Stomach (tissue), 9 donors: Measurements from ENCODE around the gene NLGN1. TPM values are rescaled to one million over a fixed set of nuclear protein-coding genes. Genes with fewer than 3 reads are reported as not detected.
"Not testable (repeated sequence)": the region's sequence is repeated elsewhere in the genome, so short reads cannot be mapped to it uniquely, and the experiment has no call there.

ENCODE experiments used
- DNase-seq, 2 donors: peaks; one replicate each; pipeline versions ENCODE4 v3.0.0 to v3.0.0-alpha.2; 2013 to 2019
- H3K27ac ChIP-seq, 5 donors: fragments of 200-600 bp in 4 of 5; sonication (generic) in 4 of 5; one replicate each; pipeline ENCODE4 v1.5.1; 2013 to 2019; ENCODE audit warnings: mild to moderate bottlenecking in 1 of 5, moderate library complexity in 1 of 5
- H3K27me3 ChIP-seq, 3 donors: fragments of 200-600 bp; sonication (generic); one replicate each; pipeline ENCODE4 v1.5.1; 2017 to 2019; ENCODE audit warnings: mixed run types in 1 of 3
- H3K36me3 ChIP-seq, 4 donors: fragments of 200-600 bp; sonication (generic); 1 replicate in 3 of 4; 2 replicates in 1 of 4; pipeline ENCODE4 v1.5.1; 2016 to 2019
- H3K4me1 ChIP-seq, 4 donors: fragments of 200-600 bp; sonication (generic); one replicate each; pipeline ENCODE4 v1.5.1; 2016 to 2019
- H3K4me3 ChIP-seq, 4 donors: fragments of 200-600 bp; sonication (generic) in 3 of 4; one replicate each; pipeline ENCODE4 v1.5.1; 2016 to 2019; ENCODE audit warnings: mild to moderate bottlenecking in 1 of 4
- H3K9me3 ChIP-seq, 4 donors: fragments of 200-600 bp; sonication (generic); one replicate each; pipeline ENCODE4 v1.5.1; 2016 to 2019
- CTCF ChIP-seq, 7 experiments: fragments of 450-650 bp in 4 of 7; fragments of 200-600 bp in 3 of 7; sonication (generic) in 3 of 7; IDR thresholded peaks; one replicate each; pipeline ENCODE4 v1.5.1; 2016 to 2019; ENCODE audit warnings: antibody characterized with exemption in 7 of 7, control low read depth in 2 of 7, mild to moderate bottlenecking in 1 of 7
- EP300 ChIP-seq: sonication (generic); formaldehyde crosslinking; IDR thresholded peaks from one replicate; pipeline ENCODE4 v1.6.1; 2017; ENCODE audit warnings: antibody characterized with exemption
- POLR2A ChIP-seq, 4 donors: fragments of 450-650 bp; IDR thresholded peaks; one replicate each; pipeline ENCODE4 v1.6.1; 2016; ENCODE audit warnings: antibody characterized with exemption in 4 of 4, control low read depth in 2 of 4, mild to moderate bottlenecking in 1 of 4, moderate library complexity in 1 of 4
- POLR2AphosphoS5 ChIP-seq, 3 donors: sonication (generic); formaldehyde crosslinking; IDR thresholded peaks; one replicate each; pipeline ENCODE4 v1.6.1; 2016; ENCODE audit warnings: antibody characterized with exemption in 3 of 3
- WGBS, 5 donors: extraction: QIAGEN DNeasy Blood & Tissue Kit in 3 of 5; methylation state at CpG; one replicate each; pipeline versions ENCODE4 v1.1.5 to v1.1.7; 2013 to 2018; 5-methylcytosine and 5-hydroxymethylcytosine counted together
- intact Hi-C: fragments of 100-400 bp; cut with DNase I; formaldehyde crosslinking; loops from one replicate; pipeline ENCODE4 v1.15.1; 2023; ENCODE audit warnings: low total_unique reads
- polyA plus RNA-seq, 3 donors: library from polyadenylated mRNA; stranded (reverse); fragments of 200-250 nt; gene quantifications; one replicate each; pipeline ENCODE4 v1.2.3, GENCODE V29; 2013
- total RNA-seq, 5 donors: library from RNA; depleted of rRNA; stranded (reverse); fragments of >200 nt; gene quantifications; one replicate each; pipeline versions ENCODE4 v1.1.0 to v1.2.3, GENCODE V29; 2014 to 2016
- donor health status: healthy with polysubstance abuse.
- donor health status: Bipolar disorder and iron deficiency.
- donor health status: healthy.

NLGN1 gene
- total and polyA plus RNA-seq, 8 donors: 0.15 to 45.2 (median 4.8) TPM; not detected in 1

DNA sequence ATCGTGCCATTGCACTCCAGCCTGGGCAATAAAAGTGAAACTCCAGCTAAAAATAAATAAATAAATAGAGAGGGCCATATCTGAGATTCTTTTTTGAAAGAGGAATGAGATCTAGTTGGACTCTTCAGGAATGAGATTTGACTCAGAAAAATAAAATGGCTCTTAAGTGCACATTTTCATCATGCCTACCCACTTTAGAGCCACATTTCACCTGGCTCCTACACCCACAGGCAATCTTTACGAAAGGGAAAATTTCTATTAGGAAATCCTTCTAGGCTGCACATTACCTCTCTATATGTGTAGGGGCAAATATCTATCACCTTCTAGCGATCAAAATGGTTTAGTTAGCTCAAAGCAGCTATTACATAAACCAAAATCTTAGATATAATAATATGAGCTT lies 16.9 kb upstream of the NLGN1 start:
- Histone ChIP-seq H3K27me3 (peaks cover 0 to 7% (median 7%) of the 10 kb centered on the region in 3 donors), H3K27ac (no peak overlapping the region), H3K9me3 (no peaks in the 10 kb centered on the region), H3K4me3 (no peak overlapping the region), H3K36me3 (no peaks in the 10 kb centered on the region), H3K4me1 (no peaks in the 10 kb centered on the region)
- DNase-seq: no peak
- 91 to 95% (median 92%) methylated on average over 3 of the region's 3 CpGs for WGBS, 5 donors
- TF ChIP-seq POLR2AphosphoS5 (IDR thresholded peaks at IDR 0.05) (no peak), POLR2A (IDR thresholded peaks at IDR 0.05) (no peak), CTCF (IDR thresholded peaks at IDR 0.05) (no peak), EP300 (no peak)
- intact Hi-C loops: no loop called here

DNA sequence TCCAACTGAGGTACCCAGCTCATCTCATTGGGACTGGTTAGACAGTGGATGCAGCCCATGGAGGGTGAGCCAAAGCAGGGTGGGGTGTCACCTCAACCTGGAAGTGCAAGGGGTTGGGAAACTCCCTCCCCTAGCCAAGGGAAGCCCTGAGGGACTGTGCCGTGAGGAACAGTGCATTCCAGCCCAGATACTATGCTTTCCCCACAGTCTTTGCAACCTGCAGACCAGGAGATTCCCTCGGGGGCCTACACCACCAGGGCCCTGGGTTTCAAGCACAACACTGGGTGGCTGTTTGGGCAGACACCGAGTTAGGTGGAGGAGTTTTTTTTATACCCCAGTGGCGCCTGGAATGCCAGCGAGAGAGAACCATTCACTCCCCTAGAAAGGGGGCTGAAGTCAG lies 15.6 kb upstream of the NLGN1 start:
- H3K9me3 ChIP-seq, DNase-seq, H3K4me1 ChIP-seq, H3K4me3 ChIP-seq, H3K36me3 ChIP-seq, intact Hi-C loops, H3K27me3 ChIP-seq, H3K27ac ChIP-seq: not testable (repeated sequence)
- WGBS, 5 donors: 85 to 100% (median 90%) methylated on average over 4 to 5 of the region's 5 CpGs

GRCh38 chr3:173395073-173395411 lies 2.5 kb upstream of the NLGN1 start:
- no peak for TF ChIP-seq POLR2A (IDR thresholded peaks at IDR 0.05)
- H3K36me3 ChIP-seq: no peaks in the 10 kb centered on the region
- DNase-seq: peak in 1 of 2 donors; percentile 39
- no peaks in the 10 kb centered on the region for H3K9me3 ChIP-seq
- peak overlapping the region; percentile 65 to 96 (median 72) for H3K4me3 ChIP-seq
- H3K27me3 ChIP-seq: peaks cover 0 to 33% (median 16%) of the 10 kb centered on the region in 3 donors
- peaks cover 0 to 42% (median 31%) of the 10 kb centered on the region in 4 donors for H3K4me1 ChIP-seq
- H3K27ac ChIP-seq: peak overlapping the region; percentile 79 to 91 (median 84)
- intact Hi-C loops: no loop called here
- WGBS, 5 donors: 1 to 6% (median 1%) methylated on average over 10 of the region's 10 CpGs

DNA sequence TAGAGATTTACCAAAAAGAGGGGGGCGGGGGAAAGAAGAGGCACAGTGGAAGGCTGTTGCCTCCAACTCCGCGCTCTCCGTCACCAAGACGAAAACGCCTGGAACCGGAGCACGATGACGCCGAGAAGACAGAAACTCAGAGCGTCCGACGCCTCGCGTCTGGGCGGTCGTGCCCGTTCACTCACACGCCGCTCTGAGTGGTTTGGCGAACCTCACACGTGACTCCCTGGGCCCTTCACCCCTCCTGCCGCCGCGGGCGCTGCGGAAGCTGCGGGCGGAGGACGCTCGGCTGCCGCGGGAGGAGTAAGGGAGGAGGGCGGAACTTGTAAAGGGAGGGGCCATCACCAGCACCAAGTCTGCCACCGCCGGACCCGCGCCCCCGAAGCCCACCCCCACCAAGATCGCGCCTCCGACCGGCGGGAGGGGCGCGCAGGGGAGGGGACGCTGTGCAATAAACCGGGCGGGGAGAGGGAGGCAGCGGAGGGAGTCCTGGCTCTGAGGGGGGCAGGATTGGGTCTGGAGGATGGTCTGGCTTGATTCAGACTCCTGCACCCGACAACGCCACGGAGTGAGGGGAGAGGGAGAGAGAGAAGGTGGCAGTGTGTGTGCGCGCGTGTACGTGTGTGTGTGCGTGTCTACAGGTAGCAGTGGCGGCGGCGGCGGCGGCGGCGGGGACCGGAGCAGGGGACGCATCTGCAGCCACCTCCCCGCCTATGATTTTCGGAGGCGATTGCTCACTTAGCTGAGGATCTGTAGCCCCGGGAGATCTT lies 1.9 kb upstream of the NLGN1 start:
- no peaks in the 10 kb centered on the region for H3K9me3 ChIP-seq
- peak overlapping the region; percentile 65 to 96 (median 72) for H3K4me3 ChIP-seq
- intact Hi-C loops: no loop called here
- TF ChIP-seq CTCF (IDR thresholded peaks at IDR 0.05) (no peak), POLR2A (IDR thresholded peaks at IDR 0.05) (peak in 1 of 4 donors; percentile 15), POLR2AphosphoS5 (IDR thresholded peaks at IDR 0.05) (peak; percentile 82 to 91 (median 83))
- H3K36me3 ChIP-seq: no peaks in the 10 kb centered on the region
- H3K27ac ChIP-seq: peak overlapping the region; percentile 79 to 91 (median 84)
- peaks cover 0 to 42% (median 31%) of the 10 kb centered on the region in 4 donors for H3K4me1 ChIP-seq
- WGBS, 5 donors: 0 to 1% (median 1%) methylated on average over 56 to 71 of the region's 71 CpGs
- H3K27me3 ChIP-seq: peaks cover 0 to 33% (median 16%) of the 10 kb centered on the region in 3 donors
- peak; percentile 78 to 96 for DNase-seq

DNA sequence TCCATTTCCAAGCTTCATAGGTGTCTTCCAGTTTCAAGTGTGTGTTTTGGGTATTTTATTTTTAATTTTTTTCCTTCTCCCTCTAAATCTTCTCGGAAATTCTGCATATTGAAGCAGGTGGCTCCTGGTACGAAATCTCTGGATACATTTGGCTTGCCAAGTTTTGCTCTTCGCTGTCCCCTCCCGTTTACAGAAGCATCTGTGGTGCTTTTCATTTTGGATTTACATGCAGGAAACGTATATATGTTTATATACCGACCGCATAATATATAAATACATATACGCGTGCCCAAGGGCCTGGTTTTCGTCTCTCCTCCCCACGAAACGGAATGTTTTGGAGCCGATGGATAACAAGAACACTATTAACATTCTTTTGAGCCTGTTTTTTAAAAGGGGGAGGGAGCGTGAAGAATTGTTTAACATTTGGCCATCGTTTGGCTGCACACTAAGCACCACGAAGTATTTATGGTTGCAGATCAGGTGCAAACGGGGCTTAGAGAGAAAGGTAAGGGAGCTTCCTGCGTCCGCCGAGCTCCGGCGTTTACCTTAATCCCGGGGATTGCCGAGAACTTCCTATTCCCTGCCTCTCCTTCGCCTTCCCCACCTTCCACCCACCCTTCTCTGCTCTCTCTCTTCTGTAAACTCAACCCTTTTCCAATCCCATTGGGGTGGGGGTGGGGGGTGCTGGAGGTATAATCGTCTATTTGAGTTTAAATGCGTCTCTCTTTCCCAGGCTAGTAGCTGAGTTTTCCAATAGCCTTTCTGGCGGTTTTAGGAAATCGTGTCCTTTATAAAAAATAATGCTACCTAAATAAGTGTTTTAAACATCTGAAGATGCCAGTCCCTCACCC lies 1.1 kb upstream of the NLGN1 start:
- peak overlapping the region; percentile 55 to 91 (median 84) for H3K27ac ChIP-seq
- H3K27me3 ChIP-seq: peaks cover 0 to 33% (median 16%) of the 10 kb centered on the region in 3 donors

More for the DNA sequence above, 1.1 kb upstream of the NLGN1 start:
- peak in 1 of 2 donors; percentile 57 for DNase-seq
- Histone ChIP-seq H3K4me3 (peak overlapping the region; percentile 65 to 96 (median 72)), H3K36me3 (no peaks in the 10 kb centered on the region), H3K9me3 (no peaks in the 10 kb centered on the region), H3K4me1 (peaks cover 0 to 42% (median 31%) of the 10 kb centered on the region in 4 donors)
- WGBS, 5 donors: 1 to 2% (median 1%) methylated on average over 29 of the region's 29 CpGs
- TF ChIP-seq POLR2AphosphoS5 (IDR thresholded peaks at IDR 0.05) (no peak), POLR2A (IDR thresholded peaks at IDR 0.05) (no peak), CTCF (IDR thresholded peaks at IDR 0.05) (no peak), EP300 (no peak)
- intact Hi-C loops: no loop called here
